OCI-LY7 (cell line): Measurements from ENCODE around the gene MARF1. TPM values are rescaled to one million over a fixed set of nuclear protein-coding genes. Genes with fewer than 3 reads are reported as not detected.

Source experiments
- BruUV-seq: library from RNA; stranded (reverse); fragments of 400-500 nt; replicated peaks from 2 replicates; lab custom pipeline; 2021; lab: Mats Ljungman, UMichigan
- CTCF ChIA-PET: fragments of 300-600 bp; sonication (Branson Sonifier 250); formaldehyde crosslinking; loops from one replicate; lab custom pipeline; 2022; ENCODE audit warnings: antibody characterized with exemption; ENCODE audit not compliant: unreplicated experiment; lab: Charles Lee
- POLR2A ChIA-PET: fragments of 300-600 bp; sonication (Branson Sonifier 250); formaldehyde crosslinking; loops from one replicate; lab custom pipeline; 2022; ENCODE audit warnings: antibody characterized with exemption; lab: Charles Lee
- DNase-seq: peaks from one replicate; pipeline ENCODE4 v3.0.0-alpha.2; 2015; ENCODE audit warnings: low spot score
- H2AFZ ChIP-seq: fragments of 200-600 bp; sonication (generic), shearing (Covaris generic); 2 replicates; pipeline ENCODE4 v1.6.1; 2014; ENCODE audit warnings: mild to moderate bottlenecking, antibody characterized with exemption, low read length, moderate library complexity
- H3K27ac ChIP-seq: fragments of 200-600 bp; sonication (generic); 2 replicates; pipeline ENCODE4 v1.5.1; 2014; ENCODE audit warnings: mixed run types, low read depth, mild to moderate bottlenecking, moderate library complexity, low read length, inconsistent platforms; ENCODE audit not compliant: poor library complexity, severe bottlenecking
- H3K36me3 ChIP-seq: fragments of 200-600 bp; sonication (generic); 2 replicates; pipeline ENCODE4 v1.6.1; 2014; ENCODE audit warnings: mild to moderate bottlenecking, antibody characterized with exemption, low read length, moderate library complexity, mixed read lengths; ENCODE audit not compliant: insufficient read depth
- H3K4me1 ChIP-seq: fragments of 200-600 bp; sonication (generic); 2 replicates; pipeline ENCODE4 v1.5.1; 2014; ENCODE audit warnings: mild to moderate bottlenecking, low read length; ENCODE audit not compliant: insufficient read depth, poor library complexity, severe bottlenecking
- H3K4me2 ChIP-seq: fragments of 200-600 bp; sonication (generic); 2 replicates; pipeline ENCODE4 v1.6.1; 2014; ENCODE audit warnings: mild to moderate bottlenecking, low read length
- H3K4me3 ChIP-seq: fragments of 200-600 bp; sonication (generic); 2 replicates; pipeline ENCODE4 v1.5.1; 2014; ENCODE audit warnings: mild to moderate bottlenecking, low read depth, low read length; ENCODE audit not compliant: poor library complexity, severe bottlenecking
- H3K79me2 ChIP-seq: fragments of 200-600 bp; sonication (generic); 2 replicates; pipeline ENCODE4 v1.6.1; 2016; ENCODE audit warnings: low read depth, mild to moderate bottlenecking, low read length, moderate library complexity, mixed read lengths; ENCODE audit not compliant: insufficient read depth
- H3K9me2 ChIP-seq: fragments of 200-600 bp; sonication (generic); 2 replicates; pipeline ENCODE4 v1.6.1; 2016; ENCODE audit warnings: mild to moderate bottlenecking, low read length, mixed read lengths; ENCODE audit not compliant: insufficient read depth
- H3K9me3 ChIP-seq: fragments of 200-600 bp; sonication (generic); 2 replicates; pipeline ENCODE4 v1.6.1; 2014; ENCODE audit warnings: mild to moderate bottlenecking, mixed run types, low read length, mixed read lengths
- H4K20me1 ChIP-seq: fragments of 200-600 bp; sonication (generic); 2 replicates; pipeline ENCODE4 v1.6.1; 2014; ENCODE audit warnings: mild to moderate bottlenecking, antibody characterized with exemption, low read length, moderate library complexity, mixed read lengths; ENCODE audit not compliant: insufficient read depth
- CTCF ChIP-seq: fragments of 200-600 bp; sonication (generic); conservative IDR thresholded peaks from 2 replicates; pipeline ENCODE4 v1.5.1; 2014; ENCODE audit warnings: mild to moderate bottlenecking, antibody characterized with exemption, low read length, moderate library complexity, mixed read lengths
- EZH2phosphoT487 ChIP-seq: fragments of 200-600 bp; sonication (generic); IDR thresholded peaks from 2 replicates; pipeline ENCODE4 v1.6.1; 2018; ENCODE audit warnings: low read depth, borderline replicate concordance, mild to moderate bottlenecking, mixed run types, antibody characterized with exemption, low read length, moderate library complexity, mixed read lengths
- intact Hi-C: fragments of 100-400 bp; cut with micrococcal nuclease; formaldehyde crosslinking; loops from one replicate; pipeline ENCODE4 v1.10.0; 2022; ENCODE audit not compliant: unreplicated experiment
- total RNA-seq, 2 experiments: library from RNA; depleted of rRNA in 1 of 2; stranded (reverse); fragments of >200 nt in 1 of 2; shearing (Covaris generic) in 1 of 2; gene quantifications; 2 replicates each; pipeline ENCODE4 v1.2.3, GENCODE V29; 2014 to 2022

Gene MARF1
- total RNA-seq, 2 experiments from 2014 or later, result 20.6 to 71.1 TPM

- CTCF ChIA-PET, result no interaction called here
- no peak overlapping the region for H3K27ac ChIP-seq
- H3K36me3 ChIP-seq, result peaks cover 97% of the 10 kb centered on the region
- no peak overlapping the region for H3K4me2 ChIP-seq
- no peaks in the 10 kb centered on the region for H3K9me3 ChIP-seq
- no peak for DNase-seq
- intact Hi-C loops, result no loop called here
- TF ChIP-seq CTCF, result no peak
- TF ChIP-seq EZH2phosphoT487, result no peak
- H3K4me1 ChIP-seq, result no peaks in the 10 kb centered on the region
- no peak overlapping the region for H3K4me3 ChIP-seq
- H4K20me1 ChIP-seq, result no peaks in the 10 kb centered on the region
- POLR2A ChIA-PET, result no interaction called here
- no peaks in the 10 kb centered on the region for H3K79me2 ChIP-seq
- BruUV-seq, result no TSS peak
- no peak overlapping the region for H2AFZ ChIP-seq
- H3K9me2 ChIP-seq, result no peaks in the 10 kb centered on the region
Observed at GRCh38 chr16:15621456-15621855, 21.5 kb downstream of the MARF1 start.

GRCh38 chr16:15620611-15621195, 22.3 kb downstream of the MARF1 start:
- Histone ChIP-seq H3K9me3 (no peaks in the 10 kb centered on the region), H3K27ac (no peak overlapping the region), H3K4me3 (no peak overlapping the region), H3K79me2 (no peaks in the 10 kb centered on the region), H3K4me1 (no peaks in the 10 kb centered on the region), H3K36me3 (peaks cover 97% of the 10 kb centered on the region), H2AFZ (no peak overlapping the region), H3K4me2 (no peak overlapping the region), H3K9me2 (no peaks in the 10 kb centered on the region), H4K20me1 (no peaks in the 10 kb centered on the region)
- intact Hi-C loops, result no loop called here
- BruUV-seq, result no TSS peak
- no peak for DNase-seq
- CTCF ChIA-PET, result no interaction called here
- TF ChIP-seq CTCF (no peak), EZH2phosphoT487 (no peak)
- POLR2A ChIA-PET, result no interaction called here

GRCh38 chr16:15618392-15618791, 24.6 kb downstream of the MARF1 start:
- no peak overlapping the region for H3K27ac ChIP-seq
- H3K9me2 ChIP-seq, result no peaks in the 10 kb centered on the region
- intact Hi-C loops, result no loop called here
- POLR2A ChIA-PET, result no interaction called here
- no peaks in the 10 kb centered on the region for H3K4me1 ChIP-seq
- H2AFZ ChIP-seq, result no peak overlapping the region
- peaks cover 87% of the 10 kb centered on the region for H3K36me3 ChIP-seq
- no peak overlapping the region for H3K4me3 ChIP-seq
- CTCF ChIA-PET, result no interaction called here
- BruUV-seq, result no TSS peak
- H3K4me2 ChIP-seq, result no peak overlapping the region
- TF ChIP-seq CTCF, result no peak
- no peak for TF ChIP-seq EZH2phosphoT487
- H3K79me2 ChIP-seq, result no peaks in the 10 kb centered on the region
- H3K9me3 ChIP-seq, result no peaks in the 10 kb centered on the region
- no peak for DNase-seq
- H4K20me1 ChIP-seq, result no peaks in the 10 kb centered on the region
